Mesenchymal stem cell (in vitro differentiated cells and primary cell): Measurements from ENCODE around the gene SMTN.
"Not testable (repeated sequence)": the region's sequence is repeated elsewhere in the genome, so short reads cannot be mapped to it uniquely, and the experiment has no call there.

ENCODE experiments used
- DNase-seq: peaks from one replicate; pipeline ENCODE4 v3.0.0-alpha.2; 2013
- H2AFZ ChIP-seq: one replicate; pipeline ENCODE4 v1.6.1; 2013; ENCODE audit warnings: low read depth, mild to moderate bottlenecking, control low read depth, inconsistent platforms, low read length, moderate library complexity
- H2AK5ac ChIP-seq: 2 replicates; pipeline ENCODE4 v1.6.1; 2013; ENCODE audit warnings: low read length, moderate library complexity, mild to moderate bottlenecking, inconsistent platforms; ENCODE audit not compliant: severe bottlenecking
- H2BK120ac ChIP-seq: one replicate; pipeline ENCODE4 v1.6.1; 2013; ENCODE audit warnings: low read depth, mild to moderate bottlenecking, inconsistent platforms, low read length, moderate library complexity
- H2BK12ac ChIP-seq, 2 experiments: one replicate each; pipeline ENCODE4 v1.6.1; 2013; ENCODE audit warnings: inconsistent platforms in 2 of 2, low read length in 2 of 2, mild to moderate bottlenecking in 2 of 2, moderate library complexity in 2 of 2, control low read depth in 1 of 2
- H2BK15ac ChIP-seq: one replicate; pipeline ENCODE4 v1.6.1; 2013; ENCODE audit warnings: mild to moderate bottlenecking, low read depth, inconsistent platforms; ENCODE audit not compliant: poor library complexity, severe bottlenecking
- H2BK5ac ChIP-seq: 2 replicates; pipeline ENCODE4 v1.6.1; 2013; ENCODE audit warnings: low read depth, mild to moderate bottlenecking, low read length, control low read depth, inconsistent platforms; ENCODE audit not compliant: poor library complexity, severe bottlenecking
- H3K14ac ChIP-seq, 2 experiments: one replicate each; pipeline ENCODE4 v1.6.1; 2013; ENCODE audit warnings: inconsistent platforms in 2 of 2, low read length in 2 of 2, control low read depth in 1 of 2, mild to moderate bottlenecking in 1 of 2, moderate library complexity in 1 of 2
- H3K18ac ChIP-seq, 2 experiments: one replicate each; pipeline ENCODE4 v1.6.1; 2013; ENCODE audit warnings: inconsistent platforms in 2 of 2, low read length in 2 of 2, control low read depth in 1 of 2, low read depth in 1 of 2, mild to moderate bottlenecking in 1 of 2
- H3K23ac ChIP-seq, 2 experiments: one replicate each; pipeline ENCODE4 v1.6.1; 2013; ENCODE audit warnings: inconsistent platforms in 2 of 2, low read length in 2 of 2, mild to moderate bottlenecking in 2 of 2, moderate library complexity in 2 of 2, control low read depth in 1 of 2
- H3K27ac ChIP-seq: 2 replicates; pipeline ENCODE4 v1.5.1; 2013; ENCODE audit warnings: mild to moderate bottlenecking, moderate library complexity, low read length, control low read depth, inconsistent platforms; ENCODE audit not compliant: poor library complexity, severe bottlenecking
- H3K27me3 ChIP-seq, 2 experiments: 2 replicates each; pipeline versions ENCODE4 v1.6.1 to v1.7.0; 2013; ENCODE audit warnings: low read length in 2 of 2, mild to moderate bottlenecking in 2 of 2, moderate library complexity in 2 of 2, control low read depth in 1 of 2, inconsistent platforms in 1 of 2; ENCODE audit not compliant: control insufficient read depth in 1 of 2, insufficient read depth in 1 of 2
- H3K36me3 ChIP-seq, 2 experiments: 2 replicates each; pipeline versions ENCODE4 v1.6.1 to v1.7.0; 2013; ENCODE audit warnings: low read length in 2 of 2, control low read depth in 1 of 2, inconsistent platforms in 1 of 2, low read depth in 1 of 2, mild to moderate bottlenecking in 1 of 2; ENCODE audit not compliant: insufficient read depth in 2 of 2, control insufficient read depth in 1 of 2
- H3K4ac ChIP-seq, 2 experiments: one replicate each; pipeline ENCODE4 v1.6.1; 2013; ENCODE audit warnings: inconsistent platforms in 2 of 2, low read length in 2 of 2, mild to moderate bottlenecking in 2 of 2, moderate library complexity in 2 of 2, control low read depth in 1 of 2, low read depth in 1 of 2
- H3K4me1 ChIP-seq: 2 replicates; pipeline ENCODE4 v1.6.1; 2013; ENCODE audit warnings: low read depth, low read length, control low read depth; ENCODE audit not compliant: control insufficient read depth, insufficient read depth
- H3K4me2 ChIP-seq: 2 replicates; pipeline ENCODE4 v1.6.1; 2013; ENCODE audit warnings: low read length, mild to moderate bottlenecking, inconsistent platforms; ENCODE audit not compliant: poor library complexity, severe bottlenecking
- H3K4me3 ChIP-seq, 2 experiments: 2 replicates each; pipeline versions ENCODE4 v1.5.1 to v1.7.0; 2013; ENCODE audit warnings: low read length in 2 of 2, mild to moderate bottlenecking in 2 of 2, control low read depth in 1 of 2, low read depth in 1 of 2; ENCODE audit not compliant: insufficient read depth in 1 of 2
- H3K79me1 ChIP-seq: replicated peaks from 2 replicates; pipeline ENCODE4 v1.6.1; 2013; ENCODE audit warnings: mild to moderate bottlenecking, control low read depth, low read length, inconsistent platforms; ENCODE audit not compliant: poor library complexity, severe bottlenecking
- H3K9ac ChIP-seq: 2 replicates; pipeline ENCODE4 v1.7.0; 2013; ENCODE audit warnings: mild to moderate bottlenecking, low read length, moderate library complexity
- H3K9me3 ChIP-seq: 2 replicates; pipeline ENCODE4 v1.7.0; 2013; ENCODE audit warnings: mild to moderate bottlenecking, low read length; ENCODE audit not compliant: control insufficient read depth
- H4K8ac ChIP-seq: one replicate; pipeline ENCODE4 v1.6.1; 2013; ENCODE audit warnings: inconsistent platforms, mild to moderate bottlenecking, low read length, moderate library complexity
- H4K91ac ChIP-seq: one replicate; pipeline ENCODE4 v1.6.1; 2013; ENCODE audit warnings: mild to moderate bottlenecking, low read length, inconsistent platforms
- WGBS: methylation state at CpG from one replicate; pipeline ENCODE4 v1.1.7; 2013; ENCODE audit warnings: mixed read lengths; 5-methylcytosine and 5-hydroxymethylcytosine counted together

The SMTN gene

GRCh38 chr22:31064369-31064768, 16.7 kb upstream of the SMTN start:
- no peak for DNase-seq
- no peak overlapping the region for H2AK5ac ChIP-seq
- no peak overlapping the region for H2BK120ac ChIP-seq
- no peaks in the 10 kb centered on the region for H3K36me3 ChIP-seq
- H2AFZ ChIP-seq, result no peak overlapping the region
- no peak overlapping the region for H3K4ac ChIP-seq
- no peak overlapping the region for H3K4me2 ChIP-seq
- no peak overlapping the region for H3K18ac ChIP-seq
- H3K79me1 ChIP-seq, result no peaks in the 10 kb centered on the region
- no peak overlapping the region for H3K14ac ChIP-seq
- H2BK5ac ChIP-seq, result no peak overlapping the region
- H2BK12ac ChIP-seq, result no peak overlapping the region
- H3K9me3 ChIP-seq, result no peaks in the 10 kb centered on the region
- 98% methylated on average over 3 of the region's 6 CpGs for WGBS
- no peak overlapping the region for H3K23ac ChIP-seq
- no peaks in the 10 kb centered on the region for H3K27me3 ChIP-seq
- no peak overlapping the region for H3K27ac ChIP-seq
- no peak overlapping the region for H2BK15ac ChIP-seq
- no peak overlapping the region for H3K4me3 ChIP-seq
- H4K91ac ChIP-seq, result no peak overlapping the region
- peaks cover 4% of the 10 kb centered on the region for H3K4me1 ChIP-seq
- no peak overlapping the region for H3K9ac ChIP-seq
- no peak overlapping the region for H4K8ac ChIP-seq

- DNase-seq, result no peak
- Histone ChIP-seq H2BK5ac (no peak overlapping the region), H3K36me3 (no peaks in the 10 kb centered on the region), H3K27me3 (no peaks in the 10 kb centered on the region), H3K9ac (no peak overlapping the region), H3K27ac (no peak overlapping the region), H2AK5ac (no peak overlapping the region), H3K79me1 (no peaks in the 10 kb centered on the region), H3K4me2 (no peak overlapping the region), H3K4me1 (no peaks in the 10 kb centered on the region), H4K8ac (no peak overlapping the region), H2BK12ac (no peak overlapping the region), H3K4ac (no peak overlapping the region), H3K14ac (no peak overlapping the region), H2BK120ac (no peak overlapping the region), H3K4me3 (no peak overlapping the region), H3K18ac (no peak overlapping the region), H4K91ac (no peak overlapping the region), H2AFZ (no peak overlapping the region), H3K23ac (no peak overlapping the region), H2BK15ac (no peak overlapping the region), H3K9me3 (no peaks in the 10 kb centered on the region)
- 68% methylated on average over 11 of the region's 11 CpGs for WGBS
These were observed 12.1 kb upstream of the SMTN start for GRCh38 chr22:31068970-31069369.

GRCh38 chr22:31069691-31070314, 11.3 kb upstream of the SMTN start:
- not testable (repeated sequence) for H3K4me3 ChIP-seq
- 94% methylated on average over 6 of the region's 6 CpGs for WGBS

GRCh38 chr22:31073125-31073524, 8.0 kb upstream of the SMTN start:
- not testable (repeated sequence) for H3K9me3 ChIP-seq, H3K14ac ChIP-seq, DNase-seq, H3K4me3 ChIP-seq, H3K9ac ChIP-seq, H2BK120ac ChIP-seq, H3K79me1 ChIP-seq, H3K18ac ChIP-seq, H2BK12ac ChIP-seq, H2AK5ac ChIP-seq, H3K27ac ChIP-seq, H2BK5ac ChIP-seq, H4K8ac ChIP-seq, H3K36me3 ChIP-seq, H3K27me3 ChIP-seq, H4K91ac ChIP-seq, H3K23ac ChIP-seq, H3K4me2 ChIP-seq, H3K4me1 ChIP-seq, H2AFZ ChIP-seq, H3K4ac ChIP-seq, H2BK15ac ChIP-seq
- WGBS, result 94% methylated on average over 9 of the region's 9 CpGs

More at GRCh38 chr22:31069691-31070314, 11.3 kb upstream of the SMTN start:
- H4K8ac ChIP-seq, H3K4me2 ChIP-seq, H3K79me1 ChIP-seq, H2BK5ac ChIP-seq, H2BK15ac ChIP-seq, H3K27ac ChIP-seq, H2BK120ac ChIP-seq, H3K14ac ChIP-seq, H3K23ac ChIP-seq, H2AFZ ChIP-seq, H3K4me1 ChIP-seq, H3K4ac ChIP-seq, H3K27me3 ChIP-seq, H3K9me3 ChIP-seq, H3K18ac ChIP-seq, H2AK5ac ChIP-seq, H3K36me3 ChIP-seq, H4K91ac ChIP-seq, H3K9ac ChIP-seq, H2BK12ac ChIP-seq, DNase-seq: not testable (repeated sequence)
